Prostate gland (tissue), 2 donors: ENCODE results near the gene NUDT22. TPM values are rescaled to one million over a fixed set of nuclear protein-coding genes. Genes with fewer than 3 reads are reported as not detected.

Source experiments
- DNase-seq: peaks from one replicate; pipeline ENCODE4 v3.0.0-alpha.2; 2019; ENCODE audit warnings: low spot score
- H3K27ac ChIP-seq, 2 donors: fragments of 200-600 bp; sonication (generic); 2 replicates each; pipeline ENCODE4 v1.5.1; 2017 to 2019
- H3K27me3 ChIP-seq: fragments of 200-600 bp; sonication (generic); replicated peaks from 2 replicates; pipeline ENCODE4 v1.5.1; 2019; ENCODE audit not compliant: insufficient read depth
- H3K36me3 ChIP-seq, 2 donors: fragments of 200-600 bp; sonication (generic); 1 replicate in 1 of 2; 2 replicates in 1 of 2; pipeline versions ENCODE4 v1.5.1 to v1.8.1; 2017 to 2019
- H3K4me1 ChIP-seq: fragments of 200-600 bp; sonication (generic); replicated peaks from 2 replicates; pipeline ENCODE4 v1.5.1; 2019
- H3K4me3 ChIP-seq, 2 donors: fragments of 200-600 bp; sonication (generic); 2 replicates each; pipeline ENCODE4 v1.5.1; 2017 to 2019
- H3K9me3 ChIP-seq: fragments of 200-600 bp; sonication (generic); 2 replicates; pipeline ENCODE4 v1.5.1; 2017
- CTCF ChIP-seq, 4 experiments: fragments of 200-600 bp in 2 of 4; fragments of 450-650 bp in 2 of 4; sonication (generic) in 2 of 4; IDR thresholded peaks; 1 replicate in 3 of 4; 2 replicates in 1 of 4; pipeline ENCODE4 v1.5.1; 2016 to 2019; ENCODE audit warnings: antibody characterized with exemption in 4 of 4, mild to moderate bottlenecking in 2 of 4, moderate library complexity in 2 of 4
- POLR2A ChIP-seq: fragments of 450-650 bp; IDR thresholded peaks from one replicate; pipeline ENCODE4 v1.6.1; 2016; ENCODE audit warnings: antibody characterized with exemption, mild to moderate bottlenecking
- POLR2AphosphoS5 ChIP-seq: sonication (generic); formaldehyde crosslinking; IDR thresholded peaks from one replicate; pipeline ENCODE4 v1.6.1; 2017; ENCODE audit warnings: antibody characterized with exemption
- WGBS: methylation state at CpG from one replicate; pipeline ENCODE4 v1.1.5; 2018; 5-methylcytosine and 5-hydroxymethylcytosine counted together
- intact Hi-C: fragments of 100-400 bp; cut with DNase I; formaldehyde crosslinking; loops from one replicate; pipeline ENCODE4 v1.14.2; 2022
- total RNA-seq, 2 donors: library from RNA; depleted of rRNA; stranded (reverse); fragments of >200 nt; gene quantifications; one replicate each; pipeline ENCODE4 v1.1.0, GENCODE V29; 2016

Gene NUDT22
- total RNA-seq, 2 donors from 2014 or later, result 89.5 to 90.8 TPM

GRCh38 chr11:64259533-64260067 is 33.5 kb downstream of the NUDT22 start:
- H3K9me3 ChIP-seq, result no peaks in the 10 kb centered on the region
- WGBS, result 90% methylated on average over 4 of the region's 4 CpGs
- H3K27ac ChIP-seq, result no peak overlapping the region
- TF ChIP-seq POLR2AphosphoS5 (no peak), POLR2A (no peak), CTCF (IDR thresholded peaks at IDR 0.05) (no peak)
- H3K27me3 ChIP-seq, result no peaks in the 10 kb centered on the region
- intact Hi-C loops, result no loop called here
- H3K4me1 ChIP-seq, result no peaks in the 10 kb centered on the region
- peaks cover 0 to 19% of the 10 kb centered on the region in 2 donors for H3K36me3 ChIP-seq
- no peak for DNase-seq
- H3K4me3 ChIP-seq, result no peak overlapping the region

- intact Hi-C loops, result no loop called here
- no peaks in the 10 kb centered on the region for H3K27me3 ChIP-seq
- H3K36me3 ChIP-seq, result peaks cover 0 to 19% of the 10 kb centered on the region in 2 donors
- no peak overlapping the region for H3K4me3 ChIP-seq
- H3K27ac ChIP-seq, result no peak overlapping the region
- TF ChIP-seq POLR2A (no peak), CTCF (IDR thresholded peaks at IDR 0.05) (no peak), POLR2AphosphoS5 (no peak)
- H3K9me3 ChIP-seq, result no peaks in the 10 kb centered on the region
- H3K4me1 ChIP-seq, result no peaks in the 10 kb centered on the region
- 93% methylated on average over 6 of the region's 6 CpGs for WGBS
- DNase-seq, result no peak
These were observed 34.2 kb downstream of the NUDT22 start for GRCh38 chr11:64260147-64260708.

GRCh38 chr11:64261556-64262080 is 35.5 kb downstream of the NUDT22 start:
- no peak for DNase-seq
- no peaks in the 10 kb centered on the region for H3K27me3 ChIP-seq
- no peak for TF ChIP-seq POLR2A
- no peak for TF ChIP-seq CTCF (IDR thresholded peaks at IDR 0.05)
- no peak for TF ChIP-seq POLR2AphosphoS5
- intact Hi-C loops, result no loop called here
- peaks cover 0 to 19% of the 10 kb centered on the region in 2 donors for H3K36me3 ChIP-seq
- no peaks in the 10 kb centered on the region for H3K4me1 ChIP-seq
- H3K9me3 ChIP-seq, result no peaks in the 10 kb centered on the region
- no peak overlapping the region for H3K4me3 ChIP-seq
- H3K27ac ChIP-seq, result no peak overlapping the region
- 91% methylated on average over 18 of the region's 18 CpGs for WGBS

GRCh38 chr11:64262271-64263002 is 36.4 kb downstream of the NUDT22 start:
- Histone ChIP-seq H3K9me3 (no peaks in the 10 kb centered on the region), H3K4me3 (no peak overlapping the region), H3K27me3 (no peaks in the 10 kb centered on the region), H3K36me3 (peaks cover 0 to 19% of the 10 kb centered on the region in 2 donors), H3K4me1 (no peaks in the 10 kb centered on the region), H3K27ac (no peak overlapping the region)
- TF ChIP-seq CTCF (IDR thresholded peaks at IDR 0.05) (no peak), POLR2A (no peak), POLR2AphosphoS5 (no peak)
- intact Hi-C loops, result no loop called here
- DNase-seq, result no peak
- 94% methylated on average over 40 of the region's 42 CpGs for WGBS
